Fibroblast of lung (primary cell): ENCODE measurements around the gene SESN2.

Experiments
- EZH2 ChIP-seq: IDR thresholded peaks from 2 replicates; pipeline ENCODE4 v1.5.1; 2012; ENCODE audit warnings: low read length, control low read depth, mild to moderate bottlenecking; ENCODE audit errors: missing control alignments
- TF ChIP-seq, protein P1 (sequence below), 2 donors: IDR thresholded peaks in 1 of 2; conservative IDR thresholded peaks in 1 of 2; 1 replicate in 1 of 2; 2 replicates in 1 of 2; pipeline ENCODE4 v1.5.1; 2011 to 2012; ENCODE audit warnings: low read length in 2 of 2, control low read depth in 1 of 2, inconsistent platforms in 1 of 2, low read depth in 1 of 2, mild to moderate bottlenecking in 1 of 2

GRCh38 chr1:28326515-28326914 lies 67.2 kb downstream of the SESN2 start:
- TF ChIP-seq, protein P1, sequence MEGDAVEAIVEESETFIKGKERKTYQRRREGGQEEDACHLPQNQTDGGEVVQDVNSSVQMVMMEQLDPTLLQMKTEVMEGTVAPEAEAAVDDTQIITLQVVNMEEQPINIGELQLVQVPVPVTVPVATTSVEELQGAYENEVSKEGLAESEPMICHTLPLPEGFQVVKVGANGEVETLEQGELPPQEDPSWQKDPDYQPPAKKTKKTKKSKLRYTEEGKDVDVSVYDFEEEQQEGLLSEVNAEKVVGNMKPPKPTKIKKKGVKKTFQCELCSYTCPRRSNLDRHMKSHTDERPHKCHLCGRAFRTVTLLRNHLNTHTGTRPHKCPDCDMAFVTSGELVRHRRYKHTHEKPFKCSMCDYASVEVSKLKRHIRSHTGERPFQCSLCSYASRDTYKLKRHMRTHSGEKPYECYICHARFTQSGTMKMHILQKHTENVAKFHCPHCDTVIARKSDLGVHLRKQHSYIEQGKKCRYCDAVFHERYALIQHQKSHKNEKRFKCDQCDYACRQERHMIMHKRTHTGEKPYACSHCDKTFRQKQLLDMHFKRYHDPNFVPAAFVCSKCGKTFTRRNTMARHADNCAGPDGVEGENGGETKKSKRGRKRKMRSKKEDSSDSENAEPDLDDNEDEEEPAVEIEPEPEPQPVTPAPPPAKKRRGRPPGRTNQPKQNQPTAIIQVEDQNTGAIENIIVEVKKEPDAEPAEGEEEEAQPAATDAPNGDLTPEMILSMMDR (conservative IDR thresholded peaks at IDR 0.05 in 1 of 2, IDR thresholded peaks at IDR 0.05 in 1 of 2; ENCODE audit: low read depth in 1 of 2, low read length in 2 of 2), result no peak
- TF ChIP-seq EZH2, result no peak
